ENCODE data around the gene NRCAM.

NRCAM gene

GRCh38 chr7:108236681-108237415 is 219.4 kb downstream of the NRCAM start:
- no peak for DNase-seq

- no peak for DNase-seq
Measured at GRCh38 chr7:108235451-108236061, 220.7 kb downstream of the NRCAM start.

GRCh38 chr7:108234971-108235450 is 221.2 kb downstream of the NRCAM start:
- DNase-seq = no peak

- DNase-seq = no peak
Measured at GRCh38 chr7:108234281-108234680, 222.0 kb downstream of the NRCAM start.

GRCh38 chr7:108232076-108232475 is 224.2 kb downstream of the NRCAM start:
- no peak for DNase-seq

- DNase-seq = no peak
Measured at GRCh38 chr7:108231221-108231620, 225.0 kb downstream of the NRCAM start.

- no peak for DNase-seq
Measured at GRCh38 chr7:108227366-108227765, 228.9 kb downstream of the NRCAM start.

- DNase-seq = no peak
Measured at GRCh38 chr7:108226816-108227299, 229.4 kb downstream of the NRCAM start.

- no peak for DNase-seq
Measured at GRCh38 chr7:108225531-108226181, 230.6 kb downstream of the NRCAM start.

- DNase-seq = no peak
Measured at GRCh38 chr7:108224387-108224786, 231.8 kb downstream of the NRCAM start.

GRCh38 chr7:108222236-108222892 is 233.9 kb downstream of the NRCAM start:
- no peak for DNase-seq

GRCh38 chr7:108211382-108212201 is 244.6 kb downstream of the NRCAM start:
- no peak for DNase-seq

GRCh38 chr7:108210796-108211195 is 245.4 kb downstream of the NRCAM start:
- DNase-seq = no peak

GRCh38 chr7:108205311-108205710 is 250.9 kb downstream of the NRCAM start:
- no peak for DNase-seq

GRCh38 chr7:108204281-108204796 is 251.9 kb downstream of the NRCAM start:
- no peak for DNase-seq

- no peak for DNase-seq
Measured at GRCh38 chr7:108203537-108203936, 252.7 kb downstream of the NRCAM start.

GRCh38 chr7:108202743-108203142 is 253.5 kb downstream of the NRCAM start:
- DNase-seq = no peak

- no peak for DNase-seq
Measured at GRCh38 chr7:108201766-108202165, 254.5 kb downstream of the NRCAM start.

- DNase-seq = no peak
Measured at GRCh38 chr7:108200326-108200725, 255.9 kb downstream of the NRCAM start.

GRCh38 chr7:108197371-108198091 is 258.7 kb downstream of the NRCAM start:
- DNase-seq = no peak

GRCh38 chr7:108196004-108196403 is 260.2 kb downstream of the NRCAM start:
- DNase-seq = no peak

All from stimulated activated CD8-positive, alpha-beta memory T cell treated with anti-CD3 and anti-CD28 coated beads, Interleukin-4, amount 100 ng/mL, for 48 hours (primary cell).